CD4-positive, alpha-beta T cell (primary cell): ENCODE results near the gene HSPBAP1. TPM values are rescaled to one million over a fixed set of nuclear protein-coding genes. Genes with fewer than 3 reads are reported as not detected.

Experiments
- ATAC-seq: fragments of 200-7000 bp; cut with Tn5 transposase; one replicate; pipeline ENCODE4 v1.10.0; 2022; ENCODE audit warnings: mild to moderate bottlenecking; ENCODE audit not compliant: poor library complexity
- CTCF ChIA-PET: fragments of 350-600 bp; sonication (Branson Sonifier 250); formaldehyde crosslinking; loops from one replicate; lab custom pipeline; 2021; ENCODE audit warnings: antibody characterized with exemption, inconsistent platforms; lab: Charles Lee
- POLR2A ChIA-PET: fragments of 350-600 bp; sonication (Branson Sonifier 250); formaldehyde crosslinking; loops from one replicate; lab custom pipeline; 2021; ENCODE audit warnings: antibody characterized with exemption, inconsistent platforms; lab: Charles Lee
- DNase-seq, 14 experiments: peaks; one replicate each; pipeline ENCODE4 v3.0.0-alpha.2; 2013 to 2020; ENCODE audit warnings: mixed read lengths in 2 of 14
- H3K27ac ChIP-seq, 2 donors: one replicate each; pipeline versions ENCODE4 v1.5.1 to v1.7.0; 2013; ENCODE audit warnings: low read length in 2 of 2, low read depth in 1 of 2, mild to moderate bottlenecking in 1 of 2
- H3K27me3 ChIP-seq, 2 experiments: 1 replicate in 1 of 2; 2 replicates in 1 of 2; pipeline versions ENCODE4 v1.6.1 to v1.7.0; 2013; ENCODE audit warnings: low read length in 2 of 2, control low read depth in 1 of 2, mild to moderate bottlenecking in 1 of 2, moderate library complexity in 1 of 2; ENCODE audit not compliant: insufficient read depth in 2 of 2, control insufficient read depth in 1 of 2
- H3K36me3 ChIP-seq: one replicate; pipeline ENCODE4 v1.6.1; 2013; ENCODE audit warnings: low read length, control low read depth; ENCODE audit not compliant: insufficient read depth
- H3K4me1 ChIP-seq: one replicate; pipeline ENCODE4 v1.6.1; 2013; ENCODE audit warnings: low read length, control low read depth; ENCODE audit not compliant: insufficient read depth
- H3K4me3 ChIP-seq: one replicate; pipeline ENCODE4 v1.5.1; 2013; ENCODE audit warnings: mild to moderate bottlenecking, low read length, moderate library complexity
- H3K9me3 ChIP-seq, 2 experiments: 1 replicate in 1 of 2; 2 replicates in 1 of 2; pipeline versions ENCODE4 v1.6.1 to v1.7.0; 2013; ENCODE audit warnings: low read length in 2 of 2, mild to moderate bottlenecking in 2 of 2, control low read depth in 1 of 2, moderate library complexity in 1 of 2; ENCODE audit not compliant: control insufficient read depth in 1 of 2, insufficient read depth in 1 of 2
- H3K27ac Mint-ChIP-seq: one replicate; pipeline ENCODE4 v1.8.0; 2020; ENCODE audit warnings: mixed read lengths
- H3K27me3 Mint-ChIP-seq: one replicate; pipeline ENCODE4 v1.8.0; 2021; ENCODE audit warnings: mixed read lengths
- H3K36me3 Mint-ChIP-seq: one replicate; pipeline ENCODE4 v1.8.0; 2021; ENCODE audit warnings: low read depth, mixed read lengths
- H3K4me1 Mint-ChIP-seq: one replicate; pipeline ENCODE4 v1.8.0; 2021; ENCODE audit warnings: low read depth, mixed read lengths
- H3K4me3 Mint-ChIP-seq: one replicate; pipeline ENCODE4 v1.8.0; 2020; ENCODE audit warnings: mild to moderate bottlenecking, mixed read lengths
- H3K9me3 Mint-ChIP-seq: one replicate; pipeline ENCODE4 v1.8.0; 2020; ENCODE audit warnings: mixed read lengths
- CTCF ChIP-seq: fragments of 200-600 bp; IDR thresholded peaks from one replicate; pipeline ENCODE4 v1.8.0; 2022; ENCODE audit warnings: antibody characterized with exemption, mild to moderate bottlenecking
- intact Hi-C, 2 experiments: fragments of 100-400 bp; cut with DNase I in 1 of 2; cut with micrococcal nuclease in 1 of 2; formaldehyde crosslinking; loops; one replicate each; pipeline versions ENCODE4 v1.15.1 to v1.9.0; 2023 to 2025; cut with DNase I, micrococcal nuclease
- total RNA-seq, 174 experiments: library from RNA in 2 of 174; stranded (reverse) in 2 of 174; gene quantifications; one replicate each; pipeline ENCODE4 v1.2.3 and lab custom pipeline; 2021 to 2026

Gene HSPBAP1
- total RNA-seq, 2 experiments from 2014 or later = 9.3 to 11.0 TPM

DNA sequence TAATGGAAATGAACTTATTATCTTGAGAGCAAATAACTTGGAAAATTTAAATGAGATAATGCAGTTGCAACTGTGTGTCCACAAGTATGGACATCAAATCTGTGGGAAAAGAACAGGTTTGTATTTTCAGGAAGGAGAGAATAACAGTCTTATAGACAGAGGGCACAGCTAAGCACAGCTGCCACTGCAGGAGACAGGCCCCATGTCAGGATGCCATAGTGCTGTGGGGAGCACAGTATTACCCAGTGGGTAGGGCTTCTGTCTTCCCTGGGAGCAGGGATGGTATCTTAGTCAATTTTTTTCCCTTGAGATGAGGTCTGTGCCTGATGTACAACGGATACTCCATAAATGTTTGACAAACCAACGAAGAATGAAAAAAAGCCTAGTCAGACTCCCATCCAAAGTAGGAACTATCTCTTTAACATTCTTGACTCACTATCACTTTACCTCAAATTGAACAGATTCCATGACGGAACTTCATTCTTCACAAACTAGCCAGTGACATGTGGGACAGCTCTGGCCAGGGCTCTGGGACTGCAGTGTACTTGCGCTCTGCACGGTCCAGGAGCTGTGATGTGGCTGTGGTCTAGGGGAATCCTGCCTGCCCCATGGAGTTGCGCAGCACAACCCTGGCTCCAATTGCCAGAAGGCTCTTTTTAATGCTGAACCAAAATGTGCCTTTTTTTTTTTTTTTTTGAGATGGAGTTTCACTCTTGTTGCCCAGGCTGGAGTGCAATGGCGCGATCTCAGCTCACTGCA is 64.7 kb downstream of the HSPBAP1 start:
- Histone ChIP-seq H3K27me3 (no peaks in the 10 kb centered on the region), H3K4me3 (no peak overlapping the region), H3K9me3 (peaks cover 0 to 6% of the 10 kb centered on the region in 2 experiments), H3K36me3 (peaks cover 11% of the 10 kb centered on the region), H3K4me1 (no peaks in the 10 kb centered on the region), H3K27ac (no peak overlapping the region)
- peaks cover 2% of the 10 kb centered on the region for H3K9me3 Mint-ChIP-seq
- intact Hi-C loops = no loop called here
- POLR2A ChIA-PET = no interaction called here
- peaks cover 55% of the 10 kb centered on the region for H3K36me3 Mint-ChIP-seq
- no peak for ATAC-seq
- no peak overlapping the region for H3K27ac Mint-ChIP-seq
- no peak for DNase-seq
- no peak overlapping the region for H3K4me3 Mint-ChIP-seq
- H3K27me3 Mint-ChIP-seq = no peaks in the 10 kb centered on the region
- H3K4me1 Mint-ChIP-seq = no peaks in the 10 kb centered on the region
- TF ChIP-seq CTCF = no peak
- CTCF ChIA-PET = no interaction called here

DNA sequence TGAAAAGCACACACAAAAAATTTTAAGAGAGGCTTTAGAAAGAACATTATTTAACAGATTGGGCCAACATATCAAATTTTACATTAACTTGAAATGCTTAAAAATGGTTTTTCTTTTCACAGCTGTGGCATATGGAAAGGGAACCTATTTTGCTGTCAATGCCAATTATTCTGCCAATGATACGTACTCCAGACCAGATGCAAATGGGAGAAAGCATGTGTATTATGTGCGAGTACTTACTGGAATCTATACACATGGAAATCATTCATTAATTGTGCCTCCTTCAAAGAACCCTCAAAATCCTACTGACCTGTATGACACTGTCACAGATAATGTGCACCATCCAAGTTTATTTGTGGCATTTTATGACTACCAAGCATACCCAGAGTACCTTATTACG is 65.4 kb downstream of the HSPBAP1 start:
- H3K4me3 Mint-ChIP-seq = no peak overlapping the region
- H3K36me3 Mint-ChIP-seq = peaks cover 57% of the 10 kb centered on the region
- peaks cover 2% of the 10 kb centered on the region for H3K9me3 Mint-ChIP-seq
- ATAC-seq (no peak), DNase-seq (no peak)
- Histone ChIP-seq H3K36me3 (peaks cover 11% of the 10 kb centered on the region), H3K27ac (no peak overlapping the region), H3K4me3 (no peak overlapping the region), H3K9me3 (peaks cover 0 to 6% of the 10 kb centered on the region in 2 experiments), H3K27me3 (no peaks in the 10 kb centered on the region), H3K4me1 (no peaks in the 10 kb centered on the region)
- intact Hi-C loops = no loop called here
- ChIA-PET POLR2A (interaction anchor here (1.0 kb wide), 1 partner anchor 16 kb away, joined by 3 read pairs; no protein-coding TSS in a partner anchor), CTCF (no interaction called here)
- H3K27me3 Mint-ChIP-seq = no peaks in the 10 kb centered on the region
- H3K4me1 Mint-ChIP-seq = no peaks in the 10 kb centered on the region
- no peak overlapping the region for H3K27ac Mint-ChIP-seq
- TF ChIP-seq CTCF = no peak

GRCh38 chr3:122727766-122728165 is 65.9 kb downstream of the HSPBAP1 start:
- intact Hi-C loops = no loop called here
- Mint-ChIP-seq H3K4me1 (no peaks in the 10 kb centered on the region), H3K27me3 (no peaks in the 10 kb centered on the region), H3K27ac (no peak overlapping the region), H3K36me3 (peaks cover 61% of the 10 kb centered on the region), H3K9me3 (peaks cover 2% of the 10 kb centered on the region), H3K4me3 (no peak overlapping the region)
- no peaks in the 10 kb centered on the region for H3K4me1 ChIP-seq
- no peaks in the 10 kb centered on the region for H3K27me3 ChIP-seq
- H3K9me3 ChIP-seq = peaks cover 0 to 6% of the 10 kb centered on the region in 2 experiments
- peaks cover 11% of the 10 kb centered on the region for H3K36me3 ChIP-seq
- CTCF ChIA-PET = no interaction called here
- ATAC-seq (no peak), DNase-seq (no peak)
- TF ChIP-seq CTCF = no peak
- POLR2A ChIA-PET = interaction anchor here (1.0 kb wide), 1 partner anchor 16 kb away, joined by 3 read pairs; no protein-coding TSS in a partner anchor
- H3K27ac ChIP-seq = no peak overlapping the region
- H3K4me3 ChIP-seq = no peak overlapping the region
